ENCODE measurements around the gene ACSL3. TPM values are rescaled to one million over a fixed set of nuclear protein-coding genes. Genes with fewer than 3 reads are reported as not detected.

Gene ACSL3
- total RNA-seq, 1 experiment from 2014 or later = 90.6 TPM

DNA sequence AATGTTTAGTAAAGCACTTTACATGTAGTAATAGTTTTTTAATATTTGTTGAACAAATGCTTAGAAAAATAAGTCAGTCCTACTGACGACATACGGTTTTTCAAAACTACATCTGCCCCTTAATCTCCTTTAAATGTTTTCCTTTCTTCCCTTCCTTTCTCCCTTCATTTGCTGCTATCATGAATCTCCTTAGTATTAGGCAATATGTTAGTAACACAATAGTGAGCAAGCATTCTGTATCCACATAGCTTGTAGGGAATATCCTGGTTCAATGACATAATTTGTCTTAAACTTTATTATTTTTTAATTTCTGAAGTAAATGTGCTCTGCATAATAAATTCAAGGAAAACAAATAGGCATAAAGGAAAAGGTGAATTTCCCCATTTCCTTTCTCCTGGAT lies 79.1 kb downstream of the ACSL3 start:
- DNase-seq (ENCODE audit: low read depth) = no peak

DNA sequence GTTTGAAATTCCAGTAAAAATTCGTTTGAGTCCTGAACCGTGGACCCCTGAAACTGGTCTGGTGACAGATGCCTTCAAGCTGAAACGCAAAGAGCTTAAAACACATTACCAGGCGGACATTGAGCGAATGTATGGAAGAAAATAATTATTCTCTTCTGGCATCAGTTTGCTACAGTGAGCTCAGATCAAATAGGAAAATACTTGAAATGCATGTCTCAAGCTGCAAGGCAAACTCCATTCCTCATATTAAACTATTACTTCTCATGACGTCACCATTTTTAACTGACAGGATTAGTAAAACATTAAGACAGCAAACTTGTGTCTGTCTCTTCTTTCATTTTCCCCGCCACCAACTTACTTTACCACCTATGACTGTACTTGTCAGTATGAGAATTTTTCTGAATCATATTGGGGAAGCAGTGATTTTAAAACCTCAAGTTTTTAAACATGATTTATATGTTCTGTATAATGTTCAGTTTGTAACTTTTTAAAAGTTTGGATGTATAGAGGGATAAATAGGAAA lies 80.7 kb downstream of the ACSL3 start:
- DNase-seq (ENCODE audit: low read depth) = peak; percentile 53

- no peak for DNase-seq (ENCODE audit: low read depth)
Measured at GRCh38 chr2:222942561-222942960, 81.7 kb downstream of the ACSL3 start.

DNA sequence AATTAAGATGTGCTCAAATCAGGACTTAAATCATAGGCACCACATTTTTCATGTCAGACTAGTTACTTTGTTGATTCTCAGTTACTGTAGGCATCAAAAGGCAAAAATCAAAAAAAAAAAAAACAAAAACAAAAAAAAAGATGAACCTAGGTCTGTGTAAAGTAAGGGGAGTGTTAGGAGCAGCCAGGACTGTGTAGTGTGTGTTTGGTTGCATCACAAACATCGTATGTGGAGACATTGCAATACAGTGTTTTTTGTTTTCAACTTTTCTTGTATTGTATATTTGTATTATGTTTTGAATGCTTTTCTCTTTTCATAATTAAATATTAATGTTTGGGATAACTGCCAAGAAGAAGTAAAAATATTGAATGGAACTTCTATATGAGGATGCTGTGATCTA lies 82.1 kb downstream of the ACSL3 start:
- no peak for DNase-seq (ENCODE audit: low read depth)

DNA sequence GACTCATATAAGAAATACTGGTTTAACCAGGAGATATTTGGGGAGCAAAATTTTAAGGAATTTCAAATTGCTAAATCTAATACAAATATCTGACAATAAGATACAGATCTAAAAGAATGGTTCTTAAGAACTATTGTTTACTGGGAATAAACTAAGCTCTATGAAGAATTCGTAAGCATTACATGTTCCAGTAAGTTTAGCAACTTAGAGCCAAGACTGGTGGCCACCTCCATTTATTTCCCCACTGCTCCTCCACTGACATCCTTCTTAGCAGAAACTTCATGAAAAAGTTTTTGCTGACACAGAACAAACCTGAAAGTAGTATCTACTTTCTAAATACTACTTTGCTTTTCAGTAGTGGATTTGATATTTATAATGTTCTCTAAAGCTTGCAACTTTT lies 83.0 kb downstream of the ACSL3 start:
- peak; percentile 53 for DNase-seq (ENCODE audit: low read depth)

DNA sequence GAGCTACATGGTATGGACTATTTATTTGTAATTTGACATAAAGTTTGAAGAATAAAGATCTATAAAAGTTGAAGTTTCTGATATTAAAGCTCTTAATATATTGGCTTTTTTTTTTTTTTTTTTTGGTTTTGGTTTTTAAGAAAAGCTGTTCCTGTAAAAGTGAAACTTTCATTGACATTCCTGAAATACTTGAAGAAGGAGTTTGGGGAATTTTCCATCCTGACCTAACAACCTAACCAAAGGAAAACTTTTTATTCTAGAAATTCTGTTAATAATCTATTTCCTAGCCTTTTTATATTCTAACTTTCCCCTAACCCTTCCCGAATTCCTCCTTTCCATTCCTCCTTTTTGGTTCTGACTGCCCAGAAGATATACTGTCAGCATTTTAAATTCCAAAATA lies 83.7 kb downstream of the ACSL3 start:
- peak; percentile 11 for DNase-seq (ENCODE audit: low read depth)

DNA sequence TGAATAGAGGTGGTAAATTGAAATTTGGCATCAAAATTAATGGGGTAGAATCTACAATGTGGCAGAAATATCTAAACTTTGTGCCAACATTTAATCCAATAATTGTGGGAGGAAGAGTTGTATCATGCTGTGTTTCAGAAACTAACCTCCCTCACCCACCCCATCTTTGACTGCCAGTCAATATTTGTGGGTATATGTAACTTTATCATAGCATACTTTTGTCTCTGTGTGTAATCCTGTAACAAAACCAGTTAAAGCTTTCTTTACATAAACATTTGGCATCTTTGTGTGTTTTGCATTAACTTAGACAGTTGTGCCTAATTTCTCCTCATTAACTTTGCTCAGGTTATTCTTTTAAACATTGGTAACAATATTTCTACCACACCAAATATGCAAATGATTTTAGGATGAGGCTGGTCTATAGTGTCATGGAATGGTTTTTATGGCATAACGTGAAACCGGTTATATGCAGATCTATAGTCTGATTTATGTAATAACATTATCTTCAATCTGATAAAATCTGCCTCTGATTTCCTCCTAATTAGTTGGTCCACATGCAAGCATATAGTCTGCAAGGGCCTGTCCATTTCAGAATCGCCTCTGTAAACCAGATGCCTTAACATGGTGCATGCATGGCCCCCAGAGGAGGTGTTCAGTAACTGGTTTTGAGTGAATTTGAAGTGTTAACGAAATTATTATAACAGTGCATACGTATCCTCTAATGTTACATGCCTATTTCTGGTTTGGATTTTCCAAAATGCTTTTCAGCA lies 84.3 kb downstream of the ACSL3 start:
- DNase-seq (ENCODE audit: low read depth) = no peak

DNA sequence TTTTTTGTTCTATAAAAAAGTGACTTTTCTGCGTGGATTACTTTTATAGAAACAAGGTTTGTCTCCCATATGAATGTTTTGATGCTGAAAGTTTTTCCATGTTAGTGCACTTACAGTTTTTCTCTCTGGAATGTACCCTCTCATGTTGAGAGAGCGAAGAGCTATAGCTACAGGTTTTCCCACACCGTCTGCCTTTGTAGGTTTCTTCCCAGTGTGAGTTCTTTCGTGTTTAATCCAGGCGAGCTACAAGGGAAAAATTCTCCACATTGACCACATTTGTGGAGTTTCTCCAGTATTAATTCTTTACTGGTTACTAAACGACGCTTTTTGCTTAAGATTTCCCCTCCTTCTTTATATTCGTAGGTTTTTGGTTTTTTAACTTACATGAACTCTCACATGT lies 85.1 kb downstream of the ACSL3 start:
- DNase-seq (ENCODE audit: low read depth) = no peak

GRCh38 chr2:222946700-222947287 lies 86.0 kb downstream of the ACSL3 start:
- DNase-seq (ENCODE audit: low read depth) = peak; percentile 51

GRCh38 chr2:222949073-222949472 lies 88.2 kb downstream of the ACSL3 start:
- DNase-seq (ENCODE audit: low read depth) = no peak

DNA sequence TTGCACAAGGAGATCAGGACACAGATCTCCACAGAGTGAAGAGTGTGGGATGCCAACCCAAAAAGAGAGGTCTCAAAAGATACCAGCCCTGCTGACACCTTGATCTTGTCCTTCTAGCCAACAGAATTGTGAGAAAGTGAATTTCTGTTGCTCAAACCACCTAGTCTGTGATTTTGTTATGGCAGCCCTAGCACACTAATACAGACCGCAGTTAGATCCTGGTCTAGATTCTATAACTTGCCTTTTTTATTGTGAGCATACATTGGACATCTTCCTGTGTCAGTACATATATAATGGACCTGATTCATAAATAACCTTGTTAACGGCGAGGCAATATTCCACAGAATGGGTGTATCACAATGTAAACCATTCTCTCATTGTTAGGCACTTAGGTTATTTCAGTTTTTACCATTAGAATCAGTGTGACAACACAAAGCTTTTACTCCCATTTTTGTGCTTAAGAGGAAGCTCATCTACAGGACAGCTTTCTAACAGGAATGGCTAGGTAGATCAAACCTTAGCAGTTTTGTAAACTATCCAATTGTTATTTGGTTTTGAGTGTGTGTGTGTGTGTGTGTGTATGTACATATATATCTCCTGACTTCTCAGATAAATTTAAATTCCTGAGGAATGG lies 89.0 kb downstream of the ACSL3 start:
- no peak for DNase-seq (ENCODE audit: low read depth)

DNA sequence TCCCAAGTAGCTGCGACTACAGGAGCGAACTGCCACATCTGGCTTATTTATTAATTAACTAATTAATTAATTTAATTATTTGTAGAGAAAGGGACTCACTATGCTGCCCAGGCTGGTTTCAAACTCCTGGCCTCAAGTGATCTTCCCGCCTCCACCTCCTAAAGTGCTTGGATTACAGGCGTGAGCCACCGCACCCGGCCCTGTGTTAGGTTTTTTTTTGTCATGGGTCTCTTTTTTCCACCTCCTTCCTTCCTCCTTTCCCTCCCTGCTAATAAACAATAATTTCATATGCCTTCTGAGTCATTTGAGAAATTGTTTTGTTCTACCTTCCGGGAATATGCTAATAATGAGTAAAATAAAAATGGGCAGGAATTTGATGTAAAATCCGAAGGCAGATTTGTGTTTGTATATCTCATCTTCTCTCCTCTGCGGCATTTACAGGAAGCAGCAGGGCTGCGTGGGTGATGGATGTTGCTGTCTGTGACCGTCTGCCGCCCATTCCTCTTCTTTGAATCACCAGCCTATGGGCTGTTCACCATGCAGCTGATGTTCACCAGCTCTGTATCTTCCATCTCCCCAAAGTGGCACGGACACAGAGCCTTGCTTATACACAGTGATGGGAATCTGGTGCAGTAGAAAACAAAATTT lies 89.9 kb downstream of the ACSL3 start:
- DNase-seq (ENCODE audit: low read depth) = no peak

- no peak for DNase-seq (ENCODE audit: low read depth)
Measured at GRCh38 chr2:222952204-222952603, 91.4 kb downstream of the ACSL3 start.

DNA sequence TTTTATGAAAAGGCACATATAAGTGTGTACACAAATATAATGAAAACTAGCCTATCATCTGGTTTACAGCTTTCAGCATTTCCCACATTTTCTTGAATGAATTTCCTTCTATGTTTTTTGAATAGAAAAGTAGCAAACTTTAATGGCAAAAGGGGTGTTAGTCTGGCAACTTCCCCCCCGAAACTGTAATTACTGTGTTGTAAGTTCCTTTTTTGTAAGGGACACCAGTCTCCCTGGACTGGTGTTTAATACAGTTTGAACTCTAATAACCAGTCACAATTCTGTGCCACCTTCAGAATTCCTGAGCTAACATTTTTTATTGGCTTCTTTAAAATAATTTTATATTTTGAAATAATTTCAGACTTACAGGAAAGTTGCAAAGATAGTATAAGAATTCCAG lies 94.2 kb downstream of the ACSL3 start:
- DNase-seq (ENCODE audit: low read depth) = no peak

- DNase-seq (ENCODE audit: low read depth) = peak; percentile 97
Measured at GRCh38 chr2:222959358-222959757, 98.5 kb downstream of the ACSL3 start.

DNA sequence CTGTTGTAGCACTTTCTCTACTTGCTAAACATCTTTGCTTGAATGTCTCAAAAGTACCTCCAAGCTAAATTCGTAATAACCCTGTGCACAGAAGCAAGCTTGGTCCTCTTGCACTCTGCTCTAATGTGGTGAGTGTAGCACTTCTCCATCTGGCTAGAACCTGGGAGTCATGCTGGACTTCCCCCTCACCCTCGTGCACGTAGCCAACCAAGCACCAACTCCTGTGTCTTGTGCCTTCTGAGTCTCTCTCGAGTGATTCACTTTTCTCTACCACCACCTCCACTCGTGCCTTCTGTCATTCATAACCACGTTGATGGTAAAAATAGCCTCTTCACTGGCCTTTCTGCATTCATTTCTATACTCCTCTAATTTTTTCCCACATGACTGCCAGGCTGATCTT lies 99.3 kb downstream of the ACSL3 start:
- peak; percentile 61 for DNase-seq (ENCODE audit: low read depth)

GRCh38 chr2:222963641-222964040 lies 102.8 kb downstream of the ACSL3 start:
- no peak for DNase-seq (ENCODE audit: low read depth)

DNA sequence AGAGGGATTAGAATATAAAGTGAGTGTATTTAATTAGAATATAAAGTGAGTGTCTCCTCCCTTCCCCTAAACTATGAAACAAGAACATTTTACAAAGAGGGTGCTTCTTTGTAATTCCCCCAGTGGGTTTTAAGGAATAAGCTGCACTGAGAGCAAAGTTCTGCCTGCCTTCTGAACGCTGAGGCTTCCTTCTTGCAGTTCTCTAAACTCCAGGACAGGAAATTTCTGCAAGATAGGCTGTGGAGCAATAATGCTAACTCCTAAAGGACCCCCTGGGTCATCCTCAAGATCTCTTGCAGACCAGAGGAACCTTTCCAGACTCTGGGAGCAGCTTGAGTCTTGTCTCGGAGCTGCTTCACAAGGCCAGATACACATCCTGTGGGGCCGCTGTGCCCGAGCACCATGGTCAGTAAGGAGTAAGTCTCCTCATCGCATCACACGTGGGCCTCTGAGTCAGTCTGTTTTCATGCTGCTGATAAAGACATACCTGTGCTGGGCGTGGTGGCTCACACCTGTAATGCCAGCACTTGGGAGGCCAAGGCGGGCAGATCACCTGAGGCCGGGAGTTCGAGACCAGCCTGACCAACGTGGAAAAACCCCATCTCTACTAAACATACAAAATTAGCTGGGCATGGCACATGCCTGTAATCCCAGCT lies 103.7 kb downstream of the ACSL3 start:
- no peak for DNase-seq (ENCODE audit: low read depth)

DNA sequence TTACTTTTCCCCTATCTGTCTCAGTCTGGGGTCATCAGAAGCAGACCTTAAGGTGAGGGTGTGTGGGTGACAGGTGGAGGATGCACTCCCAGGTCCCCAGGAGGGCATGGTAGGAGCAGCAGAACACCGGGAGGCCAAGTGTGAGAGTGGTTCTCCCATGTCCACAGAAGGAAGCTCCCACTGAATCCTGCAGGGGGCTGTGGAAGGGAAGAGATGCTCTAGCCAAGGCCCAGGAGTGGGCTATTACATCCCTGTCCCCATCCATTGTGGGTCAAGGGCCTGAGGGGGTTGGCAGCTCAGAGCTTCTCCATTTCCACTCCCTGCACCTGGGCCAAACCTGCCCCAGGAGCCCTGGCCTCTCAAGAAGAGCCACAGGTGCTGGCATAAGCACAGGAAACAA lies 104.7 kb downstream of the ACSL3 start:
- no peak for DNase-seq (ENCODE audit: low read depth)

DNA sequence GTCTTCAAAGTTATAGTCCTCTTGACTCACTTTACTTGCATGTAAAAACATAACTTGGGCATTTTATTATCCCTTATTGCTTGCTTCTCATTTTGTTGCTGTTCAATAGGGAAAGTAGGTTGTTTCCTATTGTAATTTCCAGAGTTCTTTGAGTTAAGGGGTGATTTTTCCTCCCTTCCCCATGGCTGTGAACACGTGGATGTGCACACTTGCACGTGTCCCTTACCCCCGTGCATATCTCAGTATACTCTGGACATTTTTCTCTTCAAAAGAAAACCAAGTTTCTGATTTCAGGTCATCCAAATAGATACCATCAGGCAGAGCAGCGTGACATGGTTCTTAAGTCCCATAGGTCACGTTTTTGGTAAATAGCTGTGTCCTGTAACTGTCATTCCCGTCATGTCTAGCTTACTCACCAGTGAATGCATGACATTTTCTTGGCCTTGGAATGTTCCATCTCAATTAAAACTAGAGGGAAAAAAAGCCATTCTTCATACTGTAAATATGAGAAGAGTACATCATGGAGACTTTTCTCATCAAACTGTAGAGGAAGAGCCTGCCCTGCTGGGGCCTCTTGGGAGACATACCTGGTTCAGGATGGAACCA lies 107.8 kb downstream of the ACSL3 start:
- no peak for DNase-seq (ENCODE audit: low read depth)

DNA sequence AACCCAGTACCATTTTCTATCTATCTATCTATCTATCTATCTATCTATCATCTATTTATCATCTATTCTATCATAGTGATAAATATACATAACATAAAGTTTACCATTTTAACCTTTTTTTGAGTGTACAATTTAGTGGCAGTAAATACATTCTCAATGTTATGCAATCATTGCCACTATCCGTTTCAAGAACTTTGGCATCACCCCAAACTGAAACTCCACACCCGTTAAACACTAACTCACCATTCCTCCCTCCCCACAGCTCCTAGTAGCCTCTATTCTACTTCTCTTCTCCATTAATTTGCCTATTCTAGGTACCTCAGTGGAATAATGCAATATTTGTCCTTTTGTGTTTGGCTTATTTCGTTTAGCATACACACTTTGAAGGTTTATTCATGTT lies 108.7 kb downstream of the ACSL3 start:
- peak; percentile 43 for DNase-seq (ENCODE audit: low read depth)

- no peak for DNase-seq (ENCODE audit: low read depth)
Measured at GRCh38 chr2:222972420-222972819, 111.6 kb downstream of the ACSL3 start.
